A549 (cell line): ENCODE results near the gene OVOL3. TPM values are rescaled to one million over a fixed set of nuclear protein-coding genes. Genes with fewer than 3 reads are reported as not detected.

Experiments
- ATAC-seq, 2 experiments: fragments of 200-7000 bp in 1 of 2; fragments of >200 bp in 1 of 2; cut with Nextera tagmentation in 1 of 2; cut with Tn5 transposase in 1 of 2; 3 replicates each; pipeline versions ENCODE4 v1.8.0 to v1.9.1; 2018 to 2020; ENCODE audit warnings: mild to moderate bottlenecking in 1 of 2, moderate library complexity in 1 of 2
- CTCF ChIA-PET: fragments of 300-600 bp; sonication (Branson Sonifier 250); formaldehyde crosslinking; extraction: SDS; loops from one replicate; lab custom pipeline; 2021; ENCODE audit warnings: antibody characterized with exemption, inconsistent platforms; lab: Yijun Ruan, JAX
- POLR2A ChIA-PET: fragments of 350-600 bp; formaldehyde crosslinking; extraction: SDS; loops from one replicate; lab custom pipeline; 2021; ENCODE audit warnings: antibody characterized with exemption, inconsistent platforms; lab: Yijun Ruan, JAX
- DNase-seq, 2 experiments: peaks; one replicate each; pipeline versions ENCODE4 v3.0.0 to v3.0.0-alpha.2; 2011 to 2016; ENCODE audit warnings: low read depth in 1 of 2, low spot score in 1 of 2
- FAIRE-seq: peaks from 2 replicates; lab custom pipeline; 2011; peaks lifted over from hg19 to GRCh38; lab: Jason Lieb, UNC
- H3K27ac ChIP-seq, 2 experiments: fragments of >200 bp; sonication (Bioruptor Twin); formaldehyde crosslinking; 3 replicates each; pipeline ENCODE4 v1.5.1; 2016 to 2017
- H3K4me1 ChIP-seq: fragments of >200 bp; sonication (Bioruptor Twin); formaldehyde crosslinking; 3 replicates; pipeline ENCODE4 v1.6.1; 2016
- H3K4me2 ChIP-seq: fragments of >200 bp; sonication (Bioruptor Twin); formaldehyde crosslinking; 3 replicates; pipeline ENCODE4 v1.6.1; 2016
- H3K4me3 ChIP-seq: fragments of >200 bp; sonication (Bioruptor Twin); formaldehyde crosslinking; 3 replicates; pipeline ENCODE4 v1.5.1; 2016
- H3K9me3 ChIP-seq: fragments of >200 bp; sonication (Bioruptor Twin); formaldehyde crosslinking; 3 replicates; pipeline ENCODE4 v1.6.1; 2016
- BHLHE40 ChIP-seq: IDR thresholded peaks from 2 replicates; pipeline ENCODE4 v1.6.1; 2012; ENCODE audit warnings: low read depth, low read length, inconsistent platforms
- CEBPB ChIP-seq, 2 experiments: fragments of >200 bp in 1 of 2; sonication (Bioruptor Twin) in 1 of 2; formaldehyde crosslinking in 1 of 2; IDR thresholded peaks; 2 replicates each; pipeline ENCODE4 v1.6.1; 2012 to 2016
- CHD4 ChIP-seq: fragments of 200-600 bp; sonication (generic); IDR thresholded peaks from 2 replicates; pipeline ENCODE4 v1.6.1; 2016; ENCODE audit warnings: antibody characterized with exemption, mild to moderate bottlenecking, borderline replicate concordance
- CTCF ChIP-seq: fragments of >200 bp; sonication (Bioruptor Twin); formaldehyde crosslinking; IDR thresholded peaks from 3 replicates; pipeline ENCODE4 v1.5.1; 2016
- EHF ChIP-seq: fragments of 250-450 bp; sonication (Bioruptor Pico); IDR thresholded peaks from 2 replicates; pipeline ENCODE4 v1.5.0; 2020; ENCODE audit warnings: mild to moderate bottlenecking
- EP300 ChIP-seq, 2 experiments: fragments of >200 bp; sonication (Bioruptor Twin); formaldehyde crosslinking; IDR thresholded peaks; 2 replicates in 1 of 2; 3 replicates in 1 of 2; pipeline ENCODE4 v1.6.1; 2016 to 2017
- ESRRA ChIP-seq: fragments of 150-350 bp; IDR thresholded peaks from 2 replicates; pipeline ENCODE4 v1.6.1; 2014; ENCODE audit warnings: mild to moderate bottlenecking, low read length, borderline replicate concordance
- FOSB ChIP-seq: fragments of 250-450 bp; sonication (Bioruptor Pico); IDR thresholded peaks from 2 replicates; pipeline ENCODE4 v1.5.0; 2020; ENCODE audit warnings: mild to moderate bottlenecking, moderate library complexity
- FOSL2 ChIP-seq, 2 experiments: fragments of 450-650 bp in 1 of 2; fragments of >200 bp in 1 of 2; sonication (Bioruptor Twin) in 1 of 2; formaldehyde crosslinking; IDR thresholded peaks; 2 replicates each; pipeline versions ENCODE4 v1.5.0 to v1.6.1; 2016 to 2020; ENCODE audit warnings: mild to moderate bottlenecking in 1 of 2, moderate library complexity in 1 of 2
- FOXS1 ChIP-seq: fragments of 250-450 bp; sonication (Bioruptor Pico); IDR thresholded peaks from 2 replicates; pipeline ENCODE4 v1.5.0; 2020; ENCODE audit warnings: mild to moderate bottlenecking, moderate library complexity
- HDAC2 ChIP-seq: fragments of 200-600 bp; sonication (generic); IDR thresholded peaks from 2 replicates; pipeline ENCODE4 v1.6.1; 2016
- HES2 ChIP-seq: fragments of >200 bp; sonication (Bioruptor Twin); formaldehyde crosslinking; IDR thresholded peaks from 2 replicates; pipeline ENCODE4 v1.6.1; 2016
- HOXA7 ChIP-seq: fragments of 250-450 bp; sonication (Bioruptor Pico); IDR thresholded peaks from 2 replicates; pipeline ENCODE4 v1.5.0; 2020; ENCODE audit warnings: mild to moderate bottlenecking, moderate library complexity
- HOXB5 ChIP-seq: fragments of 250-450 bp; sonication (Bioruptor Pico); IDR thresholded peaks from 2 replicates; pipeline ENCODE4 v1.5.0; 2020; ENCODE audit warnings: mild to moderate bottlenecking, moderate library complexity
- JUNB ChIP-seq: fragments of >200 bp; sonication (Bioruptor Twin); formaldehyde crosslinking; IDR thresholded peaks from 2 replicates; pipeline ENCODE4 v1.6.1; 2016
- KDM1A ChIP-seq: fragments of 200-600 bp; sonication (generic); IDR thresholded peaks from 2 replicates; pipeline ENCODE4 v1.6.1; 2016; ENCODE audit warnings: low read depth, mild to moderate bottlenecking
- NR3C1 ChIP-seq: fragments of >200 bp; sonication (Bioruptor Twin); formaldehyde crosslinking; IDR thresholded peaks from 3 replicates; pipeline ENCODE4 v1.6.1; 2017
- POLR2A ChIP-seq: IDR thresholded peaks from 2 replicates; pipeline ENCODE4 v1.6.1; 2012; ENCODE audit warnings: mild to moderate bottlenecking, low read length
- POLR2AphosphoS2 ChIP-seq: conservative IDR thresholded peaks from 2 replicates; pipeline ENCODE4 v1.6.1; 2012; ENCODE audit warnings: low read length, improper control_type of control experiment, inconsistent platforms
- RAD21 ChIP-seq, 2 experiments: fragments of >200 bp in 1 of 2; sonication (Bioruptor Twin) in 1 of 2; formaldehyde crosslinking in 1 of 2; IDR thresholded peaks in 1 of 2; conservative IDR thresholded peaks in 1 of 2; 2 replicates in 1 of 2; 3 replicates in 1 of 2; pipeline ENCODE4 v1.6.1; 2012 to 2018; ENCODE audit warnings: inconsistent platforms in 1 of 2
- RNF2 ChIP-seq: fragments of 200-600 bp; sonication (generic); IDR thresholded peaks from 2 replicates; pipeline ENCODE4 v1.6.1; 2016; ENCODE audit warnings: low read depth, mild to moderate bottlenecking, antibody characterized with exemption, moderate library complexity, borderline replicate concordance
- SMC3 ChIP-seq: fragments of >200 bp; sonication (Bioruptor Twin); formaldehyde crosslinking; IDR thresholded peaks from 3 replicates; pipeline ENCODE4 v1.6.1; 2018; ENCODE audit warnings: inconsistent platforms
- TFCP2L1 ChIP-seq: fragments of 250-450 bp; sonication (Bioruptor Pico); IDR thresholded peaks from 2 replicates; pipeline ENCODE4 v1.5.0; 2021; ENCODE audit warnings: mild to moderate bottlenecking
- TP53 ChIP-seq: fragments of 250-450 bp; sonication (Bioruptor Pico); IDR thresholded peaks from 2 replicates; pipeline ENCODE4 v1.5.0; 2021; ENCODE audit warnings: mild to moderate bottlenecking, moderate library complexity
- USF2 ChIP-seq: fragments of 450-650 bp; IDR thresholded peaks from 2 replicates; pipeline ENCODE4 v1.6.1; 2014; ENCODE audit warnings: antibody characterized with exemption
- ZC3H11A ChIP-seq: fragments of 450-650 bp; IDR thresholded peaks from 2 replicates; pipeline ENCODE4 v1.6.1; 2014; ENCODE audit warnings: antibody characterized with exemption, mild to moderate bottlenecking
- ZFP36 ChIP-seq: fragments of 450-650 bp; IDR thresholded peaks from 2 replicates; pipeline ENCODE4 v1.6.1; 2014; ENCODE audit warnings: borderline replicate concordance; ENCODE audit not compliant: partially characterized antibody
- ZNF302 ChIP-seq: fragments of 250-450 bp; sonication (Bioruptor Pico); IDR thresholded peaks from 2 replicates; pipeline ENCODE4 v1.9.0; 2021; ENCODE audit warnings: inconsistent platforms, mild to moderate bottlenecking, moderate library complexity
- ZSCAN20 ChIP-seq: fragments of 250-450 bp; sonication (Bioruptor Pico); IDR thresholded peaks from 2 replicates; pipeline ENCODE4 v1.8.0; 2022; ENCODE audit warnings: mild to moderate bottlenecking, moderate library complexity
- WGBS: methylation state at CpG from one replicate; pipeline ENCODE4 v1.1.6; 2017; ENCODE audit errors: missing lambda C conversion rate; 5-methylcytosine and 5-hydroxymethylcytosine counted together
- polyA plus RNA-seq, 4 experiments: library from polyadenylated mRNA; depleted of rRNA in 3 of 4; stranded (reverse); fragments of >200 nt; fragmentation: RNase III in 1 of 4; extraction: RNeasy Plus Mini Kit Qiagen cat#74134 plus additional on column Dnase treatment in 1 of 4; gene quantifications; 2 replicates in 3 of 4; 3 replicates in 1 of 4; pipeline ENCODE4 v1.2.3, GENCODE V29; 2011 to 2017
- TF ChIP-seq, protein P1 (sequence below): IDR thresholded peaks from 2 replicates; pipeline ENCODE4 v1.6.1; 2012
- TF ChIP-seq, protein P2 (sequence below): fragments of 200-600 bp; sonication (generic); IDR thresholded peaks from 2 replicates; pipeline ENCODE4 v1.6.1; 2016; ENCODE audit warnings: antibody characterized with exemption, mild to moderate bottlenecking, moderate library complexity

The OVOL3 gene
- polyA plus RNA-seq, 2 of the 4 experiments (the other 2 are of a cell fraction): 0.14 TPM; not detected in 1

DNA sequence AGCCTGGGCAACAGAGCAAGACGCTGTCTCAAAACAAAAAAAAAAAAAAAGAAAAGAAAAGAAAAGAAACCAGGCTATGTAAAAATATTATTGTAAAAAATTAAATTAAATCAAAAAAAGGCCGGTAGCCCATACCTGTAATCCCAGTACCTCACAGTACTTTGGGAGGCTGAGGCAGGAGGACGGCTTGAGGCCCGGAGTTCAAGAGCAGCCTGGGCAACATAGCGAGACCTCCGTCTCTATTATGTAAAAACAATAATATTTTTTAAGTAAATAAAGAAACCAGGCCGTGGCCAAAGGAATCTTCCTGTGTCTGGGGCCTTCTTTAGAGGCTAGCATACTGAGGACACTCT is 28.2 kb downstream of the OVOL3 start (continued):
- TF ChIP-seq TP53 (CRISPR knock-in tag) (no peak), POLR2AphosphoS2 (no peak), CHD4 (peak; percentile 28; the same call in 1 of the 2 replicates), JUNB (no peak), ZSCAN20 (CRISPR knock-in tag) (no peak)

- peak within 1 kb of the TSS; percentile 93 to 95 for H3K27ac ChIP-seq
- 2% methylated on average over 72 of the region's 75 CpGs for WGBS
- peak within 1 kb of the TSS; percentile 75 for H3K4me3 ChIP-seq
- peak; percentile 77 to 85 for ATAC-seq
- H3K4me2 ChIP-seq: peak within 1 kb of the TSS; percentile 79
- POLR2A ChIA-PET: interaction anchor here (0.5 to 2.0 kb wide), 11 partner anchors 10 to 389 kb away, joined by 3 to 57 read pairs (median 5); partner anchors contain the start of genes POLR2I, TBCB, THAP8 and ZNF146
- peak; percentile 97 for FAIRE-seq
- H3K9me3 ChIP-seq: no peaks in the 10 kb centered on the region
- CTCF ChIA-PET: interaction anchor here (0.6 to 6.7 kb wide), 9 partner anchors 9 to 74 kb away, joined by 3 to 75 read pairs (median 4); no protein-coding TSS in a partner anchor
- DNase-seq: peak; percentile 99
- peaks cover 37% of the 10 kb centered on the region for H3K4me1 ChIP-seq
- TF ChIP-seq CTCF (peak; percentile 17; the same call in 1 of the 3 replicates), HOXB5 (CRISPR knock-in tag) (peak; percentile 40; the same call in 1 of the 2 replicates), CHD4 (no peak), ZNF302 (CRISPR knock-in tag) (no peak), ZC3H11A (no peak), CEBPB (IDR thresholded peaks at IDR 0.05) (no peak), FOSL2 (IDR thresholded peaks at IDR 0.05) (peak; percentile 67; the same call in 1 of the 2 replicates), FOSL2 (CRISPR knock-in tag; IDR thresholded peaks at IDR 0.05) (peak; percentile 99), ESRRA (no peak), FOSB (CRISPR knock-in tag) (no peak), SMC3 (peak; percentile 8; the same call in 1 of the 3 replicates), FOXS1 (CRISPR knock-in tag) (no peak), ZFP36 (no peak), KDM1A (no peak), RAD21 (conservative IDR thresholded peaks at IDR 0.05 in 1 of 2, IDR thresholded peaks at IDR 0.05 in 1 of 2) (peak in 1 of 2 experiments; percentile 7; a peak in 1 of 5 replicates), RNF2 (no peak), NR3C1 (no peak), TFCP2L1 (CRISPR knock-in tag) (no peak), EHF (CRISPR knock-in tag) (no peak), JUNB (peak; percentile 34; the same call in 1 of the 2 replicates), HDAC2 (no peak), BHLHE40 (peak; percentile 41; the same call in 1 of the 2 replicates), POLR2A (peak; percentile 83), HES2 (no peak), HOXA7 (no peak), USF2 (0 out of 2 replicates have a peak, but pooled peaks have one; percentile 11), TP53 (CRISPR knock-in tag) (peak; percentile 57; the same call in 1 of the 2 replicates), EP300 (IDR thresholded peaks at IDR 0.05) (no peak; a peak in 1 of 5 replicates)
- TF ChIP-seq, protein P1, sequence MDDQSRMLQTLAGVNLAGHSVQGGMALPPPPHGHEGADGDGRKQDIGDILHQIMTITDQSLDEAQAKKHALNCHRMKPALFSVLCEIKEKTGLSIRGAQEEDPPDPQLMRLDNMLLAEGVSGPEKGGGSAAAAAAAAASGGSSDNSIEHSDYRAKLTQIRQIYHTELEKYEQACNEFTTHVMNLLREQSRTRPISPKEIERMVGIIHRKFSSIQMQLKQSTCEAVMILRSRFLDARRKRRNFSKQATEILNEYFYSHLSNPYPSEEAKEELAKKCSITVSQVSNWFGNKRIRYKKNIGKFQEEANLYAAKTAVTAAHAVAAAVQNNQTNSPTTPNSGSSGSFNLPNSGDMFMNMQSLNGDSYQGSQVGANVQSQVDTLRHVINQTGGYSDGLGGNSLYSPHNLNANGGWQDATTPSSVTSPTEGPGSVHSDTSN: peak; percentile 91
- TF ChIP-seq, protein P2, sequence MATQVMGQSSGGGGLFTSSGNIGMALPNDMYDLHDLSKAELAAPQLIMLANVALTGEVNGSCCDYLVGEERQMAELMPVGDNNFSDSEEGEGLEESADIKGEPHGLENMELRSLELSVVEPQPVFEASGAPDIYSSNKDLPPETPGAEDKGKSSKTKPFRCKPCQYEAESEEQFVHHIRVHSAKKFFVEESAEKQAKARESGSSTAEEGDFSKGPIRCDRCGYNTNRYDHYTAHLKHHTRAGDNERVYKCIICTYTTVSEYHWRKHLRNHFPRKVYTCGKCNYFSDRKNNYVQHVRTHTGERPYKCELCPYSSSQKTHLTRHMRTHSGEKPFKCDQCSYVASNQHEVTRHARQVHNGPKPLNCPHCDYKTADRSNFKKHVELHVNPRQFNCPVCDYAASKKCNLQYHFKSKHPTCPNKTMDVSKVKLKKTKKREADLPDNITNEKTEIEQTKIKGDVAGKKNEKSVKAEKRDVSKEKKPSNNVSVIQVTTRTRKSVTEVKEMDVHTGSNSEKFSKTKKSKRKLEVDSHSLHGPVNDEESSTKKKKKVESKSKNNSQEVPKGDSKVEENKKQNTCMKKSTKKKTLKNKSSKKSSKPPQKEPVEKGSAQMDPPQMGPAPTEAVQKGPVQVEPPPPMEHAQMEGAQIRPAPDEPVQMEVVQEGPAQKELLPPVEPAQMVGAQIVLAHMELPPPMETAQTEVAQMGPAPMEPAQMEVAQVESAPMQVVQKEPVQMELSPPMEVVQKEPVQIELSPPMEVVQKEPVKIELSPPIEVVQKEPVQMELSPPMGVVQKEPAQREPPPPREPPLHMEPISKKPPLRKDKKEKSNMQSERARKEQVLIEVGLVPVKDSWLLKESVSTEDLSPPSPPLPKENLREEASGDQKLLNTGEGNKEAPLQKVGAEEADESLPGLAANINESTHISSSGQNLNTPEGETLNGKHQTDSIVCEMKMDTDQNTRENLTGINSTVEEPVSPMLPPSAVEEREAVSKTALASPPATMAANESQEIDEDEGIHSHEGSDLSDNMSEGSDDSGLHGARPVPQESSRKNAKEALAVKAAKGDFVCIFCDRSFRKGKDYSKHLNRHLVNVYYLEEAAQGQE: no peak
Measured at GRCh38 chr19:36139473-36140303, 28.7 kb downstream of the OVOL3 start, which contains the start of gene CAPNS1. CAPNS1 (plus strand) TSS chr19:36140066; CDS start chr19:36141012, 946 bp downstream.
